ENCODE measurements around the gene COL9A3.
A peak's percentile ranks its signal among the peaks of the same experiment; 100 is the strongest.

Gene COL9A3

DNA sequence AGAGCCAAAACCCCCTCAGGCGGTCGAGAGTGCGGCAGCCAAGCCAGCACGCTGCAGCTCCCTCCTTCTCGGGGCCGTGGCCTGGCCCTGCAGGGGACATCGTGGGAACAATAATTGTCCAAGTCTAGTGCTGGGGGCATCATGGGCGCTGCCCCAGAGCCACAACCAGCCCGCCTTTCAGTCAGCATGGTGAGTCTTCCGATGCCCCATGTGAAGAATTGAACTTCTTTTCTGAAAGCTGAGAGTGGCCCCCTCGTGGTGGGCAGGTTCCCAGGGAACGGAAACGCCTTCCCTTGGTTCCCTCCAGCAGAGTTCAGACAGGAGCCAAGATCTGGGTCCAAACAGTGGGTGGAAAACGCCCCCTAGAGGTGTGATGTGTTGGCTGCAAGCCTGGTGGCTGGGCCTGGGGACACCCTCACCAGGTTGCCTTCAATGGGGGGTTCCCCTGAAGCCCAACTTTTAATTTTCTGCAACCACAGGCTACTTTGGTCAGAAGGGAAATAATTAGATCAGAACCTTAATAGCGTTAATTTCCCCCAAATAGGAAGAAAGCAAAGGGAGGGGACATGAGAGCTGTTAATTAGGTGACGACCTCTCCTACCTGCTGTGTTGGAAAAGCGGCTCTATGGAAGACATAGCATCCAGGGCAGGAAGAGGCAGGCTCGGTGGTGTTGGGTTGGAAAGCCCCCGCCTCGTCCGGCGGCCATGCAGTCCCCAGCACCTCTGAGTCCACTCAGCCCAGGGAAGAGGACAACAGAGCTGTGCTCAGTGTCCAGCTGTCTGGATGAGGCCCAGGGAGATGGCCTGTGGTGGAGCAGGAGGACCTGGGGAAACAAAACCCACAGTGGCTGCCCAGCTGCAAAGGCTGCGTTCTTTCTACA, 25.3 kb upstream of the COL9A3 start:
- Histone ChIP-seq H3K4me3 (ENCODE audit: low read depth, low read length) (peak overlapping the region; percentile 53), H3K9me3 (ENCODE audit: control insufficient read depth, insufficient read depth, low read length) (no peaks in the 10 kb centered on the region), H3K27me3 (ENCODE audit: control insufficient read depth, insufficient read depth, low read length) (peaks cover 16% of the 10 kb centered on the region), H3K4me1 (ENCODE audit: control insufficient read depth, insufficient read depth, low read length) (no peaks in the 10 kb centered on the region; the same call in 1 of the 2 replicates), H3K27ac (ENCODE audit: low read depth, low read length) (no peak overlapping the region), H3K36me3 (ENCODE audit: control insufficient read depth, insufficient read depth, low read length) (no peaks in the 10 kb centered on the region), H3K9ac (ENCODE audit: low read depth, low read length) (no peak overlapping the region)

DNA sequence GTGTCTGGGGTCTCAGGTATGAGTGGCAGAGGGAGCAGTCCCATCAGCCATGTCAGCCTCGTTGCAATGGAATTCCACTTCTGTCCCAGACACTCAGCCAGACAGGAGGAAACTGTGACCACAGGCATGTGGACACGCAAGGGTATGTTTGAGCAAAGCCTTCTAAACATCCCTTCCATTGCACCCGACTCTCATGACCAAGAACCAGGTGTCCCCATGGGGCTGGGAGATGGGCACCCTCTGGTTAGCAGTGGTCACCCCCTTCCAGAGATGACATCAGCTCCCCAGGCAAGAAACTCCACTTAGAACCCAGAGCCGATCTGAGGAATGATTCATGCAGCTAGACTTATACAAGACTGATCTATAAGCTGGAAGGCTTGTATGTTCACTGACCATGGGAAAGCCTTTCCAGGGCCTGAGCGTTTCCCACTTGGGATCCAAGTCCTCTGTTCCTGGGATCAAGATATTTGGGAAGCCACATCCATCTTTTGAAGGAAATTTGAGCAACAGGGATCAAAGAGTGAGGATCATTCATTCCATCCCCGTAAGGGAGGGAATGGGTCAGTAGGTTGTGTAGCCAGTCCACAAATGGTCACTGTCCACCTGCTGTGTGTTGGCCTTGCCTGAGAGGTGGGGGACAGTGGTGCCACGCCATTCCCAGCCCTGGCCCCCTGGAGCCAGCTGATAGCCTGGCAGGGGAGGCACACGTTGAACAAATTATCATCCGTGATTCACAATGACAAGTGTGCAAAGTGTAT, 24.5 kb upstream of the COL9A3 start:
- Histone ChIP-seq H3K4me3 (ENCODE audit: low read depth, low read length) (no peak overlapping the region), H3K9ac (ENCODE audit: low read depth, low read length) (no peak overlapping the region), H3K9me3 (ENCODE audit: control insufficient read depth, insufficient read depth, low read length) (no peaks in the 10 kb centered on the region), H3K4me1 (ENCODE audit: control insufficient read depth, insufficient read depth, low read length) (no peaks in the 10 kb centered on the region; the same call in 1 of the 2 replicates), H3K27ac (ENCODE audit: low read depth, low read length) (no peak overlapping the region), H3K36me3 (ENCODE audit: control insufficient read depth, insufficient read depth, low read length) (no peaks in the 10 kb centered on the region), H3K27me3 (ENCODE audit: control insufficient read depth, insufficient read depth, low read length) (peaks cover 16% of the 10 kb centered on the region)

DNA sequence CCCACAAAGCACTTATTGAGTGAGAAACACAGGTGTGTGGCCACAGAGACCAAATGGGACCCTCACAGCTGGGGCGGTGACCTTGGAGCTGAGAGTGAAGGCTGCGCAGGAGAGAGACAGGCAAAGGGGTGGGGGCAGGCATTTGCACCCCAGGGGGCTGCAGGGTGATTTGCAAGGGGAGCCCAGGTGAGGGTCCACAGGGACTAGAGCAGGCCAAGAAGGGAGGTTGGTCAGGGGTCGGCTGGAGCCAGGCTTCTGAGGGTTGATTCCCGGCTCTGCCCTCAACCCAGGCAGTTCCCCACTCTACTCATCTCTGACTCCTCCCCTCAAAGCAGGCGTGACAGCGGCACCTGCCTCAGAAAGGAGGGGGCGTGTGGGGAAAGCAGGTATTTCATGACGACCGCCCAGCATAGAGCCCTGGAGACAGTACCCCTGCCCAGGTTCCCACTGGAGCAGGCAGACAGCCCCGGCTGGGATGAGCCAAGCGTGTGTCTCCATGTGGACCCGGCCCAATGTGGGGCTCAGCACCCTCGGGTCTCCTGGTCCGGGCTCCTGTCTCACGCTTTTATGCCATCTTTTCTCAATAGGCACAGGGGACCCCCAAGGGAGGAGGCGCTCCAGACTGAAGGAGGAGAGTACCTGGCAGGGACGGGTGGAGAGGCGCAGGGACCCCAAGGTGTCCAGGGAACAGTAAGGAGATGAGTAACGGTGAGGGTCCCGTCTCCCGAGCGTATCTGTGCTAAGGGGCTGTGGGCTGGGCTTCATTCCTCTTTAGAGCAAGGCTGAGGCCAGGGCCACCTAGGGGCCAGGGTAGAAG, 23.7 kb upstream of the COL9A3 start:
- no peak overlapping the region for H3K27ac ChIP-seq (ENCODE audit: low read depth, low read length)
- no peaks in the 10 kb centered on the region; the same call in 1 of the 2 replicates for H3K4me1 ChIP-seq (ENCODE audit: control insufficient read depth, insufficient read depth, low read length)
- H3K36me3 ChIP-seq (ENCODE audit: control insufficient read depth, insufficient read depth, low read length), result peaks cover 4% of the 10 kb centered on the region; the same call in 1 of the 2 replicates
- H3K9ac ChIP-seq (ENCODE audit: low read depth, low read length), result no peak overlapping the region
- H3K9me3 ChIP-seq (ENCODE audit: control insufficient read depth, insufficient read depth, low read length), result no peaks in the 10 kb centered on the region
- H3K4me3 ChIP-seq (ENCODE audit: low read depth, low read length), result no peak overlapping the region
- peaks cover 16% of the 10 kb centered on the region for H3K27me3 ChIP-seq (ENCODE audit: control insufficient read depth, insufficient read depth, low read length)

DNA sequence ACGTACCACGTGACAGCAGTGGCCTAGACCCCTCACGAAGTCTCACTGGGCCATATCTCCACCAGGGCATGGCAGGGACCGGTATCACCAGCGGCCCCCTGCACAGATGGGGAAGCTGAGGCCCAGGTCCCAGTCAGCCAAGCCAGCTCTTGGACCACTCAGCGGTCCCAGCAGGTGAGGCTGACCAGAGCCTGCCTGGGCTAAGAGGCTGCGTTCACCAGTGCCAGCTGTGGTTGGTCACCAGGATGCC, 23.2 kb upstream of the COL9A3 start:
- peak overlapping the region; percentile 47 for H3K27ac ChIP-seq (ENCODE audit: low read depth, low read length)
- H3K9me3 ChIP-seq (ENCODE audit: control insufficient read depth, insufficient read depth, low read length), result no peaks in the 10 kb centered on the region
- H3K9ac ChIP-seq (ENCODE audit: low read depth, low read length), result no peak overlapping the region
- H3K4me1 ChIP-seq (ENCODE audit: control insufficient read depth, insufficient read depth, low read length), result no peaks in the 10 kb centered on the region; the same call in 1 of the 2 replicates
- H3K27me3 ChIP-seq (ENCODE audit: control insufficient read depth, insufficient read depth, low read length), result peaks cover 16% of the 10 kb centered on the region
- peak overlapping the region; percentile 49 for H3K4me3 ChIP-seq (ENCODE audit: low read depth, low read length)
- H3K36me3 ChIP-seq (ENCODE audit: control insufficient read depth, insufficient read depth, low read length), result peaks cover 9% of the 10 kb centered on the region

DNA sequence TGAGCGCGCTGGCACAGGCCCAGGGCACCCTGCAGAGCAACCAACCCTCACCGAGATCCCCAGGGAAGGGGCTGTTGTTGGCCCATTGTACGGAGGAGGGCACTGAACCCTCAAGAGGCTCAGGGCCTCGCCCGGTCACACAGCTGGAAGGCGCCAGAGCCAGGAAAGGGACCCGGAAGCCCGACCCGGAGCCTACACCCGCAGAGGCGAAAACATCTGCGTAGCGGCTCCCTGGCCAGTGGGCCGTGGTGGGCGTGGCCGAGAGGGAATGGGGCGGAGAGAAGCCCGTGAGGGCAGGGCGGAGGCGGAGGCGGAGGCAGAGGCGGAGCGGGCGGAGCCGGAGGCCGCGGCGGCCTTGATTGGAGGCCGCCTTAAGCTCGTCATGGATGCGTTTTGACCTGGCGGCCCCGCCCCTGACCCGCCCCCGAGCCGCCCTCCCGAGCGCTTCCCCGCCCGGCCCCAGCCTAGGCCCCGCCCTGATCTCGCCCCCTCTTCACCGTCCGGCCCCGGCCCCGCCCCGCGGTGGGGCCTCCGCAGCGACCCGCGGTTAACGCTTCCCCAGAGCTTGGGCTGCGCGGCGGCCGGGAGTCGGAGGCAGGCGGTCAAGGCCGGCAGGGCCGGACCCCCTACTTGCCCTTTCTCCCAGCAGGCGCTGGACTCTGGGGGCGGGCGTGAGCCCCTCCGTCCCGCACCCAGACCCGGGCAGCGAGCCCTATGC, 22.7 kb upstream of the COL9A3 start:
- Histone ChIP-seq H3K27me3 (ENCODE audit: control insufficient read depth, insufficient read depth, low read length) (peaks cover 16% of the 10 kb centered on the region), H3K4me1 (ENCODE audit: control insufficient read depth, insufficient read depth, low read length) (no peaks in the 10 kb centered on the region; the same call in 1 of the 2 replicates), H3K9me3 (ENCODE audit: control insufficient read depth, insufficient read depth, low read length) (no peaks in the 10 kb centered on the region), H3K4me3 (ENCODE audit: low read depth, low read length) (peak overlapping the region; percentile 73), H3K27ac (ENCODE audit: low read depth, low read length) (peak overlapping the region; percentile 47), H3K36me3 (ENCODE audit: control insufficient read depth, insufficient read depth, low read length) (peaks cover 14% of the 10 kb centered on the region), H3K9ac (ENCODE audit: low read depth, low read length) (no peak overlapping the region)

DNA sequence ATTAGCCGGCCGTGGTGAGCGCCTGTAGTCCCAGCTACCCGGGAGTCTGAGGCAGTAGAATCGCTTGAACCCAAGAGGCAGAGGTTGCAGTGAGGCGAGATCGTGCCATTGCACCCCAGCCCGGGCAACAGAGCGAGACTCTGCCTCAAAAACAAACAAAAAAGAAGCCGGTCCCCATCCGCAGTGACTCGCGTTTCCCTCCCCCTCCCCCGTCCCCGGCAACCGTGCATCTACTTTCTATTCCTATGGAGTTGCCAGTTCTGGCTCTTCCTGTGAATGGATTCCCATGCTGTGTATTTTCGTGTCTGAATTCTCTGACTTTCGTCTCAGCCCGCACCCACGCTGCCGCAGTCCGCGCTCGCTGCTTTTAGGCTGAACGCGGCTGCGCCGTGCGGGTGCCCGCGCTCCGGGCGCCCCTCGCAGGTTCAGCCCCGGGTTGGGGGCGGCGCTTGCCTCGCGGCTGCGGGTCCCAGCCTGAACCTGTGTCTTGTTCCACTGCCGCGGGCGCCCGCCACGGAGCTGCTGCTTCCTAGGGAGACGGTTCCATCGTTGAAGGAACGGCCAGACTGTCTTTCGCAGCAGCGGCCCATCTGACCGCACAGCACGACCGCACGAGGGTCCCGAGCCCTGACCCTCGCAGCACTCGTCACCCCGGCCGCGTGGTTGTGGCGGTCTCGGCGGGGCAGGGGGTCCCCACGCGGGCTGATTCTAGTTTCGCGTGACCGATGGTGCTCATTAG, 21.7 kb upstream of the COL9A3 start:
- H3K27me3 ChIP-seq (ENCODE audit: control insufficient read depth, insufficient read depth, low read length), result peaks cover 16% of the 10 kb centered on the region
- H3K9me3 ChIP-seq (ENCODE audit: control insufficient read depth, insufficient read depth, low read length), result no peaks in the 10 kb centered on the region
- H3K27ac ChIP-seq (ENCODE audit: low read depth, low read length), result no peak overlapping the region
- H3K4me3 ChIP-seq (ENCODE audit: low read depth, low read length), result peak overlapping the region; percentile 73
- peaks cover 24% of the 10 kb centered on the region for H3K36me3 ChIP-seq (ENCODE audit: control insufficient read depth, insufficient read depth, low read length)
- no peak overlapping the region for H3K9ac ChIP-seq (ENCODE audit: low read depth, low read length)
- H3K4me1 ChIP-seq (ENCODE audit: control insufficient read depth, insufficient read depth, low read length), result no peaks in the 10 kb centered on the region; the same call in 1 of the 2 replicates

DNA sequence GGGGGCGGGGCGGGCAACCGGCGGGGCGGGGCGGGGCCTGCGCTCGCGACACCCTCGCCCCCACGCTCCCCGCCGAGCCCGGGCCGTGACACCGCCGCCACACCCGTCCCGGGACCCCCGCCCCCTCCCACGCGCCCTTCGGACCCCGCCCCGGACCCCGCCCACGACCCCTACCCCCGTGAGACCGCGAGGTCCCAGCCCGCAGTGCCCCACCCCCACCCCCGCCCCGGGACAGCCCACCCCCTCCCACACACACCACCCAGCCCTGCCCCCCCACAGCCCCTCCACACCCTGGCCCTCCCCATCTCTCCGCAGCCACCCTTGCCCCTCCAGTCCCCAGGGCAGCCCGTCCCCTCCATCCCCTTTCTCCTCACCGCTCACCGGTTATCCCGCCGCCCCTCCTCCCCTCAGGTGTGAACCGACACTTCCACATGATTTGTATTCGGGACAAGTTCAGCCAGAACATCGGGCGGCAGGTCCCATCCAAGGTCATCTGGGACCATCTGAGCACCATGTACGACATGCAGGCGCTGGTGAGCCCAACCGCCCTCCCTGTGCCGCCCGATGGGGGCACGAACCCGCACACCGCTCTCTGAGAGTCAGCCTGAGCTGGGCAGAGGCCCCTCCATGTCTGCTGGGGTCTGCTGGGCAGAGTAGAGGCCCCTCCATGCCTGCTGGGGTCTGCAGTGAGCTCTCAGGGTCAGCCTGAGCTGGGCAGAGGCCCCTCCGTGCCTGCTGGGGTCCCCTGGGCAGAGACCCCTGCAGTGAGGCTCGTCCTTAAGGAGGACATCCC, 20.0 kb upstream of the COL9A3 start:
- no peaks in the 10 kb centered on the region; the same call in 1 of the 2 replicates for H3K4me1 ChIP-seq (ENCODE audit: control insufficient read depth, insufficient read depth, low read length)
- peak overlapping the region; percentile 67 for H3K4me3 ChIP-seq (ENCODE audit: low read depth, low read length)
- peak overlapping the region; percentile 51 for H3K27ac ChIP-seq (ENCODE audit: low read depth, low read length)
- peaks cover 35% of the 10 kb centered on the region for H3K36me3 ChIP-seq (ENCODE audit: control insufficient read depth, insufficient read depth, low read length)
- H3K27me3 ChIP-seq (ENCODE audit: control insufficient read depth, insufficient read depth, low read length), result peaks cover 16% of the 10 kb centered on the region
- no peak overlapping the region for H3K9ac ChIP-seq (ENCODE audit: low read depth, low read length)
- no peaks in the 10 kb centered on the region for H3K9me3 ChIP-seq (ENCODE audit: control insufficient read depth, insufficient read depth, low read length)

DNA sequence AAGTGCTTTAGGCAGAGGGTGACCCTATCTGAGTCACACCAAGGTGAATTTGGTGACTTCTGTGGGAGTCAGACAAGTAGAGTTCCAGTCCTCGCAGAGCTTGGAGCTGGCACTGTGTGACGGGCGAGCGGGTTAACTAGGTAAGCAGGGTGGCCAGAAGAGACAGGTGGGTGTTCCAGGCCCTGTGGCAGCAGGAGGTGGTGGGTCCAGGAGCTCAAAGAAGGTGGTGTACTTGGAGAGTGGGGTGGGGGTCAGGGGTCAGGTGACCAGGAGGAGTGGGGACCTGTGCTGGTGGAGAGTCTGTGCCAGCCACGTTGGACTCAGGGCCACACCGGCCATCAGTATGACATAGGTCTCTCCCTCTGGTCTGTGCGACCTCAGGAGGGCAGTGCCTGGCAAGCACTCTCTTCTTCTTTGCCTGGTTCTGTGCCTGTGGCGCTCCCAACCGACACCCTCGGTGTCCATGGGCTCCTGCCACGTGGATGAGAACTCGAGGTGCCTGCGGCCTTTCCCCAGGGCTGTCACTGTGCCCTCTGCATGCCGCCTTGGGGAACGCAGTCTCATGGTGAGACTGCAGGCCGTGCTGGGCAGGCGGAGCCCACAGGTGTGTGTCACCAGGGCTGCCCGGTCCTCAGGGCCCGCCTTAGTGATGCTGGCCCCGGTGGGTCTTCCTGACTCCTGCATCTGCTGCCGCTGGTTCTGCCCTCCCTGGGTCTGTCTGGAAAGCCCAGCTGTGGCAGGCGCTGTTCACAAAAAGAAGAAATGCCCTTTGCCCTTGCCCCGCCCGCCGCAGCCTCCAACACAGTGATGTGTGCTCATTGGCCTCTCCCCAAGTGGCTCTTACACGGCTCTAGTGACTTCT, 18.9 kb upstream of the COL9A3 start:
- peaks cover 16% of the 10 kb centered on the region for H3K27me3 ChIP-seq (ENCODE audit: control insufficient read depth, insufficient read depth, low read length)
- H3K27ac ChIP-seq (ENCODE audit: low read depth, low read length), result no peak overlapping the region
- no peak overlapping the region for H3K9ac ChIP-seq (ENCODE audit: low read depth, low read length)
- no peaks in the 10 kb centered on the region for H3K9me3 ChIP-seq (ENCODE audit: control insufficient read depth, insufficient read depth, low read length)
- H3K4me1 ChIP-seq (ENCODE audit: control insufficient read depth, insufficient read depth, low read length), result no peaks in the 10 kb centered on the region; the same call in 1 of the 2 replicates
- H3K36me3 ChIP-seq (ENCODE audit: control insufficient read depth, insufficient read depth, low read length), result peaks cover 35% of the 10 kb centered on the region
- H3K4me3 ChIP-seq (ENCODE audit: low read depth, low read length), result no peak overlapping the region

DNA sequence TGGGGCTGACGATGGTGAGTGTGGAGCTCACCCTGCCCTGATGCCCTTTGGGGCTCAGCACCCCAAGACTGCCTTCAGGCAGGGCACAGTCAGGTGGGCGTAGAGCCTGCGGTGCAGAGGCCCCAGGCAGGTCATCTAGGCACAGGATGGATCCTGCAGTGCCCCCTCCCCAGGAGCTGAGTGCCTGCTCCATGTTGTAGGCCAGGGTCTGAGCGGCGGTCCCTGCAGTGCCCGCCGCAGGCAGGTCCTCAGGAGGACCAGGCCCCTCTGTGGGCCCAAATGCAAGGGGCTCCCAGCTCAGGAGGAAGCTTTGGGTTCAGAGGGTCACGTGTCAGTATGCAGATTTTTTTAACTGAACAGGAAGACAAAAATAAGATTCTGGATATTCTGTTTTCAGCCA, 17.8 kb upstream of the COL9A3 start:
- no peak overlapping the region for H3K27ac ChIP-seq (ENCODE audit: low read depth, low read length)
- H3K9ac ChIP-seq (ENCODE audit: low read depth, low read length), result no peak overlapping the region
- peaks cover 35% of the 10 kb centered on the region for H3K36me3 ChIP-seq (ENCODE audit: control insufficient read depth, insufficient read depth, low read length)
- H3K4me1 ChIP-seq (ENCODE audit: control insufficient read depth, insufficient read depth, low read length), result no peaks in the 10 kb centered on the region
- no peaks in the 10 kb centered on the region for H3K9me3 ChIP-seq (ENCODE audit: control insufficient read depth, insufficient read depth, low read length)
- H3K4me3 ChIP-seq (ENCODE audit: low read depth, low read length), result no peak overlapping the region
- peaks cover 17% of the 10 kb centered on the region for H3K27me3 ChIP-seq (ENCODE audit: control insufficient read depth, insufficient read depth, low read length)
